ENCODE measurements around the gene RTP1. TPM values are rescaled to one million over a fixed set of nuclear protein-coding genes. Genes with fewer than 3 reads are reported as not detected.

RTP1 gene
- total and polyA plus RNA-seq, 2 of the 4 experiments (the other 2 are of a cell fraction), result not detected

DNA sequence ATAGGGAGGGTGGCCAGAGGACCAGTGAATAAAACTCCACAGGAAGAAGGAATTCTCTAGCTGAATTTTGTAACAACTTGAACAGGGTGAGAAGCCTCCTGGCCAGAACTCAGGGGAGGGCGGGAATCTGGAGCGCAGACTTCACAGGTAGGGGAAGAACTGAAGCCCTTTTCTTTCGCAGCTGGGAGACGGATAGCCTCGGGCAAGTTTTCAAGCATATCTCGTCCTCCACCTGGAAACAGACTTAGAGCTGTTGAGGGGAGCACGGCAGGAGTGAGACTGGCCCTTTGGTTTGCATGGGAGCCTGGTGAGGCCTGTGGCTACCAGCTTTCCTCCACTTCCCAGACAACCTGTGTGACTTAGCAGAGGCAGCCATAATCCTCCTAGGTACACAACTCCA, 47.1 kb upstream of the RTP1 start:
- Histone ChIP-seq H3K36me3 (ENCODE audit: control insufficient read depth, insufficient read depth, low read length) (no peaks in the 10 kb centered on the region), H3K23ac (ENCODE audit: low read depth, low read length) (no peak overlapping the region), H3K9me3 (ENCODE audit: control insufficient read depth, insufficient read depth, low read length) (peaks cover 3% of the 10 kb centered on the region; the same call in 1 of the 2 replicates), H2BK15ac (ENCODE audit: low read depth, low read length) (no peak overlapping the region), H3K9ac (ENCODE audit: low read depth, low read length) (no peak overlapping the region), H3K27ac (ENCODE audit: insufficient read depth, low read length) (no peak overlapping the region), H2AK5ac (ENCODE audit: low read depth, low read length) (no peak overlapping the region), H2BK120ac (ENCODE audit: low read depth, low read length) (no peak overlapping the region), H4K20me1 (ENCODE audit: insufficient read depth, low read length) (no peaks in the 10 kb centered on the region), H3K4me2 (ENCODE audit: low read depth, low read length) (no peak overlapping the region), H3K27me3 (ENCODE audit: control insufficient read depth, insufficient read depth, low read length) (peaks cover 9% of the 10 kb centered on the region), H3K4ac (ENCODE audit: low read depth, low read length) (no peak overlapping the region), H2AFZ (replicated peaks; ENCODE audit: low read length, poor library complexity) (no peak overlapping the region), H3K4me1 (ENCODE audit: control insufficient read depth, insufficient read depth, low read length) (no peaks in the 10 kb centered on the region), H2BK5ac (ENCODE audit: low read depth, low read length, poor library complexity, severe bottlenecking) (no peak overlapping the region), H4K5ac (ENCODE audit: low read depth, low read length) (no peak overlapping the region), H3K56ac (ENCODE audit: extremely low read depth, insufficient read depth, low read length) (no peak overlapping the region), H4K91ac (ENCODE audit: insufficient read depth, low read depth, low read length) (no peak overlapping the region), H3K9me1 (ENCODE audit: insufficient read depth, low read length) (no peaks in the 10 kb centered on the region), H3K14ac (replicated peaks; ENCODE audit: low read depth, low read length) (no peak overlapping the region), H3K18ac (ENCODE audit: low read depth, low read length) (no peak overlapping the region), H3K79me1 (ENCODE audit: low read depth in 1 of 2, low read length in 2 of 2) (no peaks in the 10 kb centered on the region), H3K4me3 (ENCODE audit: insufficient read depth, low read depth, low read length) (no peak overlapping the region), H2AK9ac (replicated peaks; ENCODE audit: low read depth, low read length, poor library complexity) (no peak overlapping the region), H4K8ac (ENCODE audit: low read depth in 2 of 2, low read length in 2 of 2) (no peak overlapping the region), H2BK20ac (ENCODE audit: low read depth, low read length) (no peak overlapping the region)
- TF ChIP-seq FOS (IDR thresholded peaks at IDR 0.05; ENCODE audit: low read depth, low read length) (no peak), MXI1 (IDR thresholded peaks at IDR 0.05; ENCODE audit: borderline replicate concordance, low read depth, low read length) (no peak), NFE2L2 (IDR thresholded peaks at IDR 0.05; ENCODE audit: low read depth, low read length) (no peak), POLR2A (IDR thresholded peaks at IDR 0.05; ENCODE audit: low read depth, low read length) (no peak), RAD21 (IDR thresholded peaks at IDR 0.05; ENCODE audit: low read length) (no peak), SMC3 (IDR thresholded peaks at IDR 0.05; ENCODE audit: low read depth, low read length) (no peak), RCOR1 (IDR thresholded peaks at IDR 0.05; ENCODE audit: insufficient replicate concordance, low read length) (no peak)
- no TSS peak for BruUV-seq (replicated peaks)
- CTCF ChIA-PET, result interaction anchor here (0.7 to 1.0 kb wide), 2 partner anchors 11 to 15 kb away, joined by 3 to 6 read pairs; partner anchors contain the start of gene RPL39L
- POLR2A ChIA-PET (ENCODE audit: unreplicated experiment), result no interaction called here
- DNase-seq (no peak), ATAC-seq (ENCODE audit: low read depth) (no peak)
- in situ Hi-C loops (cut with MboI; ENCODE audit: low sequenced_read_pairs) (no loop called here), dilution Hi-C loops (cut with HindIII; ENCODE audit: low sequenced_read_pairs, unreplicated experiment) (no loop called here), intact Hi-C loops (cut with micrococcal nuclease) (loop anchor here (5.0 kb wide), 2 partner anchors 293 to 318 kb away; no protein-coding TSS in a partner anchor)
- whole genome bisulfite sequencing, 2 experiments (ENCODE audit: extremely low coverage in 2 of 2, insufficient read length in 1 of 2), result 92% methylated on average over 2 of the region's 7 CpGs; no CpG with 5 or more reads in 1 of the 2 experiments

Measured in IMR-90 (cell line).